HepG2 (cell line): ENCODE data around the gene FBXO41. TPM values are rescaled to one million over a fixed set of nuclear protein-coding genes. Genes with fewer than 3 reads are reported as not detected.

ENCODE experiments used
- ARNT ChIP-seq: fragments of 450-650 bp; IDR thresholded peaks from 2 replicates; pipeline ENCODE4 v1.6.1; 2017
- BCL6 ChIP-seq: IDR thresholded peaks from 2 replicates; pipeline ENCODE4 v1.6.1; 2016; ENCODE audit warnings: missing genetic modification reagents, missing compliant biosample characterization
- CHD4 ChIP-seq: fragments of 200-600 bp; sonication (generic); IDR thresholded peaks from 2 replicates; pipeline ENCODE4 v1.7.0; 2017; ENCODE audit warnings: mild to moderate bottlenecking, low read length, borderline replicate concordance
- ERF ChIP-seq: IDR thresholded peaks from 2 replicates; pipeline ENCODE4 v1.6.1; 2018; ENCODE audit warnings: missing biosample characterization, missing genetic modification reagents
- FIP1L1 ChIP-seq: fragments of 200-400 bp; formaldehyde crosslinking; IDR thresholded peaks from 2 replicates; pipeline ENCODE4 v1.6.1; 2018; ENCODE audit warnings: low read depth, mild to moderate bottlenecking, low read length, moderate library complexity, borderline replicate concordance; ENCODE audit not compliant: insufficient read depth
- GZF1 ChIP-seq: sonication (generic); formaldehyde crosslinking; IDR thresholded peaks from 2 replicates; pipeline ENCODE4 v1.5.1; 2020; ENCODE audit warnings: mild to moderate bottlenecking, missing genetic modification reagents
- HNRNPH1 ChIP-seq: fragments of 200-400 bp; formaldehyde crosslinking; optimal IDR thresholded peaks from 2 replicates; pipeline ENCODE3; 2017; ENCODE audit warnings: mild to moderate bottlenecking, low read depth, low read length
- IKZF1 ChIP-seq: fragments of 450-650 bp; IDR thresholded peaks from 2 replicates; pipeline ENCODE4 v1.7.1; 2016
- KAT7 ChIP-seq: IDR thresholded peaks from 2 replicates; pipeline ENCODE4 v1.6.1; 2018; ENCODE audit warnings: borderline replicate concordance, missing compliant biosample characterization
- TMF1 ChIP-seq: sonication (generic); formaldehyde crosslinking; IDR thresholded peaks from 2 replicates; pipeline ENCODE4 v1.8.1; 2022; ENCODE audit warnings: low read depth, missing genetic modification reagents
- TOPORS ChIP-seq: sonication (generic); formaldehyde crosslinking; IDR thresholded peaks from 2 replicates; pipeline ENCODE4 v1.8.0; 2023; ENCODE audit warnings: mild to moderate bottlenecking, missing genetic modification reagents
- ZNF136 ChIP-seq: sonication (generic); formaldehyde crosslinking; IDR thresholded peaks from 2 replicates; pipeline ENCODE4 v1.8.1; 2022; ENCODE audit warnings: low read depth, mild to moderate bottlenecking, moderate library complexity, missing genetic modification reagents
- ZNF552 ChIP-seq: sonication (generic); formaldehyde crosslinking; IDR thresholded peaks from 2 replicates; pipeline ENCODE4 v1.9.0; 2022; ENCODE audit warnings: missing genetic modification reagents, mild to moderate bottlenecking, borderline replicate concordance
- ZNF672 ChIP-seq: sonication (generic); formaldehyde crosslinking; IDR thresholded peaks from 2 replicates; pipeline ENCODE4 v1.8.1; 2022; ENCODE audit warnings: missing genetic modification reagents
- polyA plus RNA-seq, 8 experiments: library from polyadenylated mRNA; depleted of rRNA in 3 of 8; stranded (reverse) in 7 of 8; unstranded in 1 of 8; fragments of >200 nt; fragmentation: Illumina TruSeq in 4 of 8; extraction: Trizol in 4 of 8; gene quantifications; 2 replicates each; pipeline versions ENCODE4 v1.2.1 to v1.2.3, GENCODE V29; 2011 to 2016; ENCODE audit warnings: low read depth in 4 of 8, missing spikeins in 1 of 8, mixed read lengths in 1 of 8; ENCODE audit not compliant: insufficient read depth in 1 of 8
- total RNA-seq, 5 experiments: library from RNA; depleted of rRNA; stranded (reverse); fragments of >200 nt; fragmentation: Illumina TruSeq; extraction: Trizol; gene quantifications; 2 replicates each; pipeline ENCODE4 v1.2.3, GENCODE V29; 2016; ENCODE audit warnings: low read depth in 1 of 5
- TF ChIP-seq, protein P1 (sequence below): sonication (generic); formaldehyde crosslinking; IDR thresholded peaks from 2 replicates; pipeline ENCODE4 v1.4.0; 2020; ENCODE audit warnings: mild to moderate bottlenecking, missing genetic modification reagents
- TF ChIP-seq, protein P2 (sequence below): sonication (generic); formaldehyde crosslinking; conservative IDR thresholded peaks from 2 replicates; pipeline ENCODE4 v1.8.0; 2022; ENCODE audit warnings: mild to moderate bottlenecking, moderate library complexity, missing genetic modification reagents
- TF ChIP-seq, protein P3 (sequence below): sonication (generic); formaldehyde crosslinking; IDR thresholded peaks from 2 replicates; pipeline ENCODE4 v1.4.0; 2020; ENCODE audit warnings: mild to moderate bottlenecking, missing genetic modification reagents
- TF ChIP-seq, protein P4 (sequence below): sonication (generic); formaldehyde crosslinking; IDR thresholded peaks from 2 replicates; pipeline ENCODE4 v1.5.0; 2020; ENCODE audit warnings: missing genetic modification reagents
- TF ChIP-seq, protein P5 (sequence below): sonication (generic); formaldehyde crosslinking; IDR thresholded peaks from 2 replicates; pipeline ENCODE4 v1.5.0; 2020; ENCODE audit warnings: mild to moderate bottlenecking, missing genetic modification reagents, borderline replicate concordance

Gene FBXO41
- total and polyA plus RNA-seq, 2 of the 13 experiments (the other 11 are each of a cell fraction or from before 2014, with no cell fraction given): 4.2 to 10.3 TPM

DNA sequence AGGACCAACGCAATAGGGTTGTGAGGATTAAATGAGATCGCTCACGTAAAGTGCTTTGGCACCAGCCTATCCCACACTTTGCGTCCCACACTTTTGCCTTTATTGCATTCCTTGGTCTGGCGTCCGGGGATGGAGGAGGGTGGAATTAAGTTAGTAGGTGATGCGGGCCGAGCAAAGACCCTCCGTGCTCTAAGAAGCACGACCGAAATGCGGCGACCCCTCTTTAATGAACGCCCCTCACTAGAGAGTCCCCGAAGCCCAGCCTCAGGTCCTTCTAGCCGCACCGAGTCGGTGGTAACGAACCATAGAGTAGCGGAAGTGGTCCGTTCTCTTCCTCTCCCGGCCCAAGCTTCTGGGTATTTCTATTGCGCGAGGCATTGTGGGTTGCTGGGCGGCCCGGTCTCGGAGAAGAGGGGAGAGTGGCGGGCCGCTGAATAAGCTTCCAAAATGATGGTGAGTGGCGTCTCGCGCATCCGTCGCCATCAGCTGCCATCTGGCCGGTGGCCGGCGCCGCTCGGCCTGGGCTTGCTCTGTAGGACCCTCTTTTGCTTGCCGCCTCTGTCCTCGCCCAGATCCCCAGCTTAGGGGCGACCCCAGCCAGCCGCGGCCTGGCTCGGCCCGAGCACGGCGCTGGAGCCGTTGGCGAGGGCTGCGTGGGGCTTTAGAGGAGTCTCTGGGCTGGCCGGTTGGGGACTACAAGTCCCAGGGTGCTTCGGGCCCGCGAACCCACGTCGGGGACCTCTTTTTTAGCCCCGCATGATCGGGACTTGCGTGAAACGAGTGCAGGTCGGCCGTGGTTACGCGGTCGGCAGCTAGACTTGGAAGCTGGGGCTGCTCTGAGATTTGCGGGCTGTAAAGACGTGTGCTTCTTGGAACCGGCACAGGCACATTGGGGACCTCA lies 50.1 kb downstream of the FBXO41 start, which contains the start of gene CCT7 (continued):
- TF ChIP-seq FIP1L1 (peak; percentile 26; the same call in 1 of the 2 replicates), ERF (CRISPR knock-in tag) (peak; percentile 70; the same call in 1 of the 2 replicates), KAT7 (CRISPR knock-in tag) (peak; percentile 81; the same call in 1 of the 2 replicates), IKZF1 (no peak), ARNT (no peak), CHD4 (no peak), TMF1 (peak; percentile 65; the same call in 1 of the 2 replicates), ZNF136 (CRISPR knock-in tag) (peak; percentile 70), TOPORS (CRISPR knock-in tag) (0 out of 2 replicates have a peak, but pooled peaks have one; percentile 49), ZNF672 (CRISPR knock-in tag) (no peak), HNRNPH1 (no peak), BCL6 (CRISPR knock-in tag) (0 out of 2 replicates have a peak, but pooled peaks have one; percentile 53), ZNF552 (CRISPR knock-in tag) (peak; percentile 38; the same call in 1 of the 2 replicates), GZF1 (peak; percentile 87; the same call in 1 of the 2 replicates)
- TF ChIP-seq, protein P1, sequence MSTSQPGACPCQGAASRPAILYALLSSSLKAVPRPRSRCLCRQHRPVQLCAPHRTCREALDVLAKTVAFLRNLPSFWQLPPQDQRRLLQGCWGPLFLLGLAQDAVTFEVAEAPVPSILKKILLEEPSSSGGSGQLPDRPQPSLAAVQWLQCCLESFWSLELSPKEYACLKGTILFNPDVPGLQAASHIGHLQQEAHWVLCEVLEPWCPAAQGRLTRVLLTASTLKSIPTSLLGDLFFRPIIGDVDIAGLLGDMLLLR: peak; percentile 33; the same call in 1 of the 2 replicates
- TF ChIP-seq, protein P2, sequence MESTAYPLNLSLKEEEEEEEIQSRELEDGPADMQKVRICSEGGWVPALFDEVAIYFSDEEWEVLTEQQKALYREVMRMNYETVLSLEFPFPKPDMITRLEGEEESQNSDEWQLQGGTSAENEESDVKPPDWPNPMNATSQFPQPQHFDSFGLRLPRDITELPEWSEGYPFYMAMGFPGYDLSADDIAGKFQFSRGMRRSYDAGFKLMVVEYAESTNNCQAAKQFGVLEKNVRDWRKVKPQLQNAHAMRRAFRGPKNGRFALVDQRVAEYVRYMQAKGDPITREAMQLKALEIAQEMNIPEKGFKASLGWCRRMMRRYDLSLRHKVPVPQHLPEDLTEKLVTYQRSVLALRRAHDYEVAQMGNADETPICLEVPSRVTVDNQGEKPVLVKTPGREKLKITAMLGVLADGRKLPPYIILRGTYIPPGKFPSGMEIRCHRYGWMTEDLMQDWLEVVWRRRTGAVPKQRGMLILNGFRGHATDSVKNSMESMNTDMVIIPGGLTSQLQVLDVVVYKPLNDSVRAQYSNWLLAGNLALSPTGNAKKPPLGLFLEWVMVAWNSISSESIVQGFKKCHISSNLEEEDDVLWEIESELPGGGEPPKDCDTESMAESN (CRISPR knock-in tag): peak; percentile 76; the same call in 1 of the 2 replicates
- TF ChIP-seq, protein P3, sequence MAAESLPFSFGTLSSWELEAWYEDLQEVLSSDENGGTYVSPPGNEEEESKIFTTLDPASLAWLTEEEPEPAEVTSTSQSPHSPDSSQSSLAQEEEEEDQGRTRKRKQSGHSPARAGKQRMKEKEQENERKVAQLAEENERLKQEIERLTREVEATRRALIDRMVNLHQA (CRISPR knock-in tag): no peak
- TF ChIP-seq, protein P4, sequence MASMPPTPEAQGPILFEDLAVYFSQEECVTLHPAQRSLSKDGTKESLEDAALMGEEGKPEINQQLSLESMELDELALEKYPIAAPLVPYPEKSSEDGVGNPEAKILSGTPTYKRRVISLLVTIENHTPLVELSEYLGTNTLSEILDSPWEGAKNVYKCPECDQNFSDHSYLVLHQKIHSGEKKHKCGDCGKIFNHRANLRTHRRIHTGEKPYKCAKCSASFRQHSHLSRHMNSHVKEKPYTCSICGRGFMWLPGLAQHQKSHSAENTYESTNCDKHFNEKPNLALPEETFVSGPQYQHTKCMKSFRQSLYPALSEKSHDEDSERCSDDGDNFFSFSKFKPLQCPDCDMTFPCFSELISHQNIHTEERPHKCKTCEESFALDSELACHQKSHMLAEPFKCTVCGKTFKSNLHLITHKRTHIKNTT (CRISPR knock-in tag): no peak; the same call in 1 of the 2 replicates
- TF ChIP-seq, protein P5, sequence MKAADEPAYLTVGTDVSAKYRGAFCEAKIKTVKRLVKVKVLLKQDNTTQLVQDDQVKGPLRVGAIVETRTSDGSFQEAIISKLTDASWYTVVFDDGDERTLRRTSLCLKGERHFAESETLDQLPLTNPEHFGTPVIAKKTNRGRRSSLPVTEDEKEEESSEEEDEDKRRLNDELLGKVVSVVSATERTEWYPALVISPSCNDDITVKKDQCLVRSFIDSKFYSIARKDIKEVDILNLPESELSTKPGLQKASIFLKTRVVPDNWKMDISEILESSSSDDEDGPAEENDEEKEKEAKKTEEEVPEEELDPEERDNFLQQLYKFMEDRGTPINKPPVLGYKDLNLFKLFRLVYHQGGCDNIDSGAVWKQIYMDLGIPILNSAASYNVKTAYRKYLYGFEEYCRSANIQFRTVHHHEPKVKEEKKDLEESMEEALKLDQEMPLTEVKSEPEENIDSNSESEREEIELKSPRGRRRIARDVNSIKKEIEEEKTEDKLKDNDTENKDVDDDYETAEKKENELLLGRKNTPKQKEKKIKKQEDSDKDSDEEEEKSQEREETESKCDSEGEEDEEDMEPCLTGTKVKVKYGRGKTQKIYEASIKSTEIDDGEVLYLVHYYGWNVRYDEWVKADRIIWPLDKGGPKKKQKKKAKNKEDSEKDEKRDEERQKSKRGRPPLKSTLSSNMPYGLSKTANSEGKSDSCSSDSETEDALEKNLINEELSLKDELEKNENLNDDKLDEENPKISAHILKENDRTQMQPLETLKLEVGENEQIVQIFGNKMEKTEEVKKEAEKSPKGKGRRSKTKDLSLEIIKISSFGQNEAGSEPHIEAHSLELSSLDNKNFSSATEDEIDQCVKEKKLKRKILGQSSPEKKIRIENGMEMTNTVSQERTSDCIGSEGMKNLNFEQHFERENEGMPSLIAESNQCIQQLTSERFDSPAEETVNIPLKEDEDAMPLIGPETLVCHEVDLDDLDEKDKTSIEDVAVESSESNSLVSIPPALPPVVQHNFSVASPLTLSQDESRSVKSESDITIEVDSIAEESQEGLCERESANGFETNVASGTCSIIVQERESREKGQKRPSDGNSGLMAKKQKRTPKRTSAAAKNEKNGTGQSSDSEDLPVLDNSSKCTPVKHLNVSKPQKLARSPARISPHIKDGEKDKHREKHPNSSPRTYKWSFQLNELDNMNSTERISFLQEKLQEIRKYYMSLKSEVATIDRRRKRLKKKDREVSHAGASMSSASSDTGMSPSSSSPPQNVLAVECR (CRISPR knock-in tag): peak; percentile 74
